Glomerular visceral epithelial cell (primary cell): Measurements from ENCODE around the gene HEMK1.
A peak's percentile ranks its signal among the peaks of the same experiment; 100 is the strongest.

ENCODE experiments used
- DNase-seq: peaks from one replicate; pipeline ENCODE4 v3.0.0-alpha.2; 2016; ENCODE audit errors: extremely low spot score

HEMK1 gene

DNA sequence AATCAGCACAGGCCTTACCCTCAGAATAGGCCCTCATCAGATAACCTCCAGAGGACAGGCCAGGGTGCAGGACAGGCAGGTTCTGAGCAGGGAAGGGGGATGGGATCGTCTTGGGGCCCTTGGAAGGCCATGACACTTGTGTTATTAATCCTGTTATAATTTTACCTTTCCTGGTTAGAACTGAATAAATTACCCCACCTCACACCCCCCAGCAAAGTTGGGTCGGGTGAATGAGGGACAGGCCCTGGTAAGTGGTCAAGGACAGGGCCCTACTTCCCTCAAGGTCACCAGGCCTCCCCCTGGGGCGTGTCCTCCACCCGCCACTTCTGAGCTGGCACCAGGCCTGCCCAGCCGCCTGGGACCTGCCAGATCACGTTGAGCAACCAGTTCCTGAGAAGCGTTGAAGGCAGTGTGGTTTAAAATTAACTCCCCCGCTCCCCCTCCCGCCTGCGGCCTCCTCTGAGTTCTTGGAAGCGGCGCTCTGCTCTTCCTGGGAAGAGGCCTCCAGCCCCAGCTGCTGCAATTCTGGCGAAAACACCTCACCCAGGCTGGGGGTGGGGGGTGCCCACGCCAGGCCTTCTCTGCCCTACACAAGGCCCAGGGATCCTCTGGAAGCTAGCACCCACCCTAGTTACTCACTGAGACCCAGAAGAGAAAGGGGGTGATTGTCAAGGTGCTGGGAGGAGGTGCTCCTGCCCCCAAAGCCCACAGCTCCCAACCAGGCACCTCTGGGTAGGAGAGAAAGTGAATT lies 31.7 kb downstream of the HEMK1 start:
- peak; percentile 97 for DNase-seq

DNA sequence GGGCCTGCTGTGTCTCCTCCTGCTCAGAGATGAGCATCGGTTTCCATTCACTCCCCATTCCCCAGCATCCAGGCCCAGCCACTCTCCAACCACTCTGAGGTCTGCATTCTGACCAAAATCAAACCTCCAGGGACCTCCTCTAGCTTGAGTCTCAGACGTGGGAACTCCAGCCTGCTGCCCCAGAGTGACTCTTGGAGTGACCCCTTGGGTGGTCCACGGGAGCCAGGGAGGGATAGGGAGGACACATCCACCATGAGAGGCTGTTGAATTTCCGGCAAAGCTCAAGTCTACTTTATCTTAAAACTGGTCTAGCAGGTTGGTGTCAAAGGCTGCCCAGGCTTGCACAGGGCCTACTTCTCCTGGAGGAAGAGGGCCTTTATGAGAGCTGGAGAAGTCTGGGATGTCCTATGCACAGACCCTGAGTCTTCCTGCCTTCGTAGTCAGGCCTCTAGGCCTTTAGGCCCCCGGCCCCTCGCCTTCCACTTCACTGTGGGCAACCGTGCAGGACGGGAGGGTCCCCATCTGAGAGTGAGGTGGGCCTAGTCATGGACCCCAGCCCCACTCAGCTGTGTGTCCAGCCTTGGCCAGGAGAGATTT lies 33.4 kb downstream of the HEMK1 start:
- DNase-seq = no peak

DNA sequence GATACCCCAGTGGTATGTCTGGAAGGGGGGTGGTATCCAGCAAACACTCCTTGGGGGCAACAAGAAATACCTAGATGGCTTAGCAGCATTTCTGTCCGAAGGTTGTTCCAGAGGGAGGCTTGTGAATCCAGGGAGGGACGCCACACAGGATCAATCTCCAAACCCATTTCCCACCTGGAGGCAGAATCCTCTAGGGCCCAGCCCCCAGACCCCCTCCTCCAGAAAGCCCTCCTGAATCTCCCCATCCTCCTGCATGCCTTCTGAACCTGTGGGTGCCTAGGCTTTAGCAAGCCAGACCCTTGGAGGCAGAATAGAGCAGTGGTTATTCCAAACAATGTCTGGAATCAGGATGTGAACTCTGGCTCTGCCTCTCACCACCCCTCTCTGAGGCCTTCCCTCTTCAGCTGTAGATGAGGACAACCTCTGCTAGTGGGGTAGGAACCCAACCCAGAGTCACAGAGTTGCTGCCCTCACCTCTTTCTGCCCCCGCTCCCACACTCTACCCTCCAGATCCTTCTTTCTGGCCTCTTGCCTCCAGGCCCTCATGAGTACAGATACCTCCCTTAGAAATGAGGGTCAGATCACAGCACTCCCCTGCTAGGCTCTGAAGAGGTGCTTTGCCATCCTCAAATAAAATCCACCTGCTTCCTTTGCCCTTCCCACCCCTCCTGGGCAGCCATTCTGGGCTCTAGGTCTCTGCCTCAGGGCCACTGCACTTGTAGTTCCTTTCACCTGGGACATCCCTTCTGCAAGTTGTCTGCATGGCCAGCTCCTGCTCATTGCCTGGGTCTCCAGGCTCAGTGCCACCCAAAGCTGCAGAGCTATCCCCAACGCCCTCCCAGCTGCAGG lies 34.2 kb downstream of the HEMK1 start:
- no peak for DNase-seq

DNA sequence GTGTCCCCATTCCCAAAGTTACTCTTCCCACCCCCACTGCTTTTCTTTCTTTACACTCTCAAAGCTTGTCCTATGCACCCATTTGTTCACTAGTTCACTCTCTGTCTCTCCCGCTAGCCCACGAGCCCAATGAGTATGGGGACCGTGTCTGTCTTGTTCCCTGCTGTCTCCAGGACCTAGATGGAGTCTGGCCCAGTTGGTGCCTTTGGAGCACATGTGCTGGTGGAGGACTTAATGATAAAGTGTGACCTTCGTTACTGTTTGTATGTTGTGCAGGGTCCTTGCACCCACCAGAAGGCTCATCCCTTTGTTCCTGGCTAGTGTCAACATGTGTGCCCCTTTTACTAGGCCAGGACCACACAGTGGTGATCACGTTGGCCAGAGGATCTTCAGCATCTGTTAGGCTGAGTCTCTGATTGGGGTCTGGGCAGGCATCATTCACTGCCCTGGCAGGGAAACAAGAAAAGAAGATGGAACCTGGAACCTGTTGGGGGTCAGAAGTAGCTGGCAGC lies 34.8 kb downstream of the HEMK1 start:
- DNase-seq = no peak

DNA sequence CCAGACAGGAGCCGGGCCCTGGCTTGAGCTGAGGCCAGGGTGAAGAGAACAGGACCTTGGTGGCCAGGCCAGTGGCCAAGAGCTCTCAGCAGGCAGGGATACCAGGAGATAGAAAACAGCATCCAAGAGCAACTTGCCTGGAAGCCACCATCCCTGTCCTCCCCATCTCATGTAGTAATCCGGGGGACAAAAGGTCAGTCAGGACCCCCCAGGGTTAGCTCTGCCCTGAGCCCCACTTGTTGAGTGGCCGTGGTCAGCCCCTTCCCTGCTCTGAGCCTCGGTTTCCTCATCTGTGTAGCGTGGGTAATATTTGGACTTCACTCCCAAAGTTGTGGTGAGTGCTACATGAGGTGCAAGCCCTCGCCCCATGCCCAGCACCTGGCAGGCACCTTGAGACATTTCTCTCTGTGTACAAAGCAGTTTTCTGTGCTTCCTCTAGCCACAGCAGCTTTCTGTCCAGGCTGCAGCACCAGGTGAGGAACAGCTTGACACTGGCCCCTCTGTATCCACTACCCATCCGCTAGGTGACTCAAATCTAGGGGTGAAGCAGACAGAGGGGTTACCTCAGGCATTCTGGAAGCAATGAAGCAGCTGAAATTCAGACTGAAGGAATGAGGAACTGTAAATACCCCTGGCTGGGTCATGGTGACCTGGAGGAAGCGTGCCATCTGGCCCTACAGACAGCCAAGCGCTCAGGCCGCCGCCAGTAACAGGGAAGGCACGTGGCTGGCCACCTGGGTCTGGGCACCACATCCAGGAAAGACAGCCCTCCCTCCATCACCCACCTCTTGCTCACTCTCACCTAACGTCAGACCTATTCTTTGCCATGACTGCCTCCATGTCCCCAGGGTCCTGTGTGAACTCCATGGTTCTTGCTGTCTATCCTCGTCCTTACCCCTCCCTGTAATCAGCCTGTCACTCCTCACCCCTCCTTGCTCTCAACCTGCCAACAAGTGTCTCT lies 35.6 kb downstream of the HEMK1 start:
- no peak for DNase-seq

DNA sequence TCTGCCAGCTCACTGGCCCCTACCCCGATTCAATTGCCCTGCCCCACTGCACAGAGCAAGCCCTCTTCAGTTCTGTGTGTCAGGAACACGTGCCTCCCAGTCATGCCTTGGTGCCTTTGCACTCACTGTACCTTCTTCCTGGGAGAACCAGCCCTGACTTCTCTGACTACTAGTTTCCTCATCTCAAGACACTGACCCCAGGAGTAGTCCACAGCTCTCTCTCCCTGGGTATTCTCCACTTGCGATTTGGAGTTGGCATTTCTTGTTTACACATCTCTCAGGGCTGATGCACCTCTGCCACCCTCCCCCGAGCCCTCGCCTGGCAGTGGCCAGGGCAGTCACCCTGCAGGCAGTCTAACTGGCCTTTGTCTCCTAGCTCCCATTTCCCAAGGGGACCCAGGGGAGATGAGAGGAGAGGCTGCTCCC lies 36.6 kb downstream of the HEMK1 start:
- no peak for DNase-seq

DNA sequence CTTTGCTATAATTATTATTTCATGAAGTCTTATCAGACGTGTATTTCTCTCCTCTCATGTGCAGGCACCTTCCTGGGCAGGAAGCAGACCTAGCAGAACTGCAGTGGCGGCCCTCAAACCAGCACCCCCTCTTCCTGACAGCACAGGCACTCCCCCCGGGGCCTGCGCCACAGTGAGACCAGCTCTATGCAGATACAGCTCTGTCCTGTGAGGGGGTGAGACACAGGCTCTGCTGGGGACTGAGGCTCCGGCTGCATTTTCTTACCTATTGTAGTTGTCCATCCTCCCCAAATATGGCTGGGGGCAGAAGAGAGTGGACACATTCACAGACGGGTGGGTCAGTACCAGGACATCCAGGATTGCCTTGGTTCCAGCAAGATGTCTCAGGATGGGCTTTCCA lies 37.3 kb downstream of the HEMK1 start:
- no peak for DNase-seq

DNA sequence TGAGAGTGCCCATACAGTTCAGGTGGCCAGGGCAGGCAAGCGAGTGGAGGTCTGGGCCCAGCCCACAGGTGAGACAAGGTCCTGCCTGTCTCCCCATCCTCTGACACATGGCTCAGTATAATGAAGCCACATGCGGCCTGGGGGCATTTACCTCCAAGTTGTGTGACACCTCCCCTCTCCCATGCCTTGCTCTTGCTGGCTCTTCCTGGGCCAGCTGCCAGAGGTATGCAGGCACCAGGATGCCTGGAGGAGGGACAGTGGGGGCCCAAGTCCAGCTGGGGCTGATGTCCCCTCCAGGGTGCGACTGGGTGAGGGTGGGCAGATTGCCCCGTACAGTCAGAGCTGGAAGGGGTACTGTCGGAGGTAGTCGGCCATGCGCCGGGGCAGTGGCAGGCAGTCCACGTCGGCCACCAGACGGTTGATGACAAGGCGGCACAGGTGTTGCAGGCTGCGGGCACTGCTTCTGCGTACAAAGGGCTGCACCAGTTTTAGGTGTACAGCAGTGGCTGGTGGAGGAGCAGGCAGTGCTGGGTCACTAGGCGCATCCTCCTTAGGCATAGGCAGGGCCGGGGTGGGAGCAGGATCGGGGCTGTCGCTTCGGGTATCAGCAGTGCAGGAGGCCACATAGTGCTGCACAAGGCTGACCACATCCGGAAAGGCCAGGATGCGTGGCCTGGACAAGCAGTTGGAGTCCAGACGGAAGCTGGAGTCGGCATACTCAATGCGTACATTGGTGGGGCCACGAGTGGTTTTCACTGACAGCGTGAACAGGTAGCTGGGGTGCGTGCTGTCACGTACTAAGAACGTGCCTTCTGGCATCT lies 38.2 kb downstream of the HEMK1 start:
- no peak for DNase-seq

DNA sequence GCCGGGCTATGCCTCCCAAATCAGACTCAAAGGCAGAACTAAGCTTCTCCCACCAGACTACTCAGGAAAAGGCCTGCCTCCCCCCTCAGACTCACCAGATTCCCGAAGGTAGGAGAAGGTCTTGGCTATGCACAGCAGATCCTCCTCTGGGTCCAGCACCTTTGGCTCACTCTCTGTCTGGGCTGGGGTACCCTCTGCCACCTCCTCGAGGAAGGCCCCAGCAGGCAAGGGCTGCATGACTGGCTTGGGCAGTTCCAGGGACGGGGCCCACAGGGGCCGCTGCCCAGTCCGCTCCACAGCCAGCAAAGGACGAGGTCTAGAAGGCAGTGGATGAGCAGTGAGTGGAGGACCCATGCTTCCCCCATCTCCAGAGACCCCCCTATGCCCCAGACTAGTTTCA lies 39.0 kb downstream of the HEMK1 start:
- DNase-seq = no peak

DNA sequence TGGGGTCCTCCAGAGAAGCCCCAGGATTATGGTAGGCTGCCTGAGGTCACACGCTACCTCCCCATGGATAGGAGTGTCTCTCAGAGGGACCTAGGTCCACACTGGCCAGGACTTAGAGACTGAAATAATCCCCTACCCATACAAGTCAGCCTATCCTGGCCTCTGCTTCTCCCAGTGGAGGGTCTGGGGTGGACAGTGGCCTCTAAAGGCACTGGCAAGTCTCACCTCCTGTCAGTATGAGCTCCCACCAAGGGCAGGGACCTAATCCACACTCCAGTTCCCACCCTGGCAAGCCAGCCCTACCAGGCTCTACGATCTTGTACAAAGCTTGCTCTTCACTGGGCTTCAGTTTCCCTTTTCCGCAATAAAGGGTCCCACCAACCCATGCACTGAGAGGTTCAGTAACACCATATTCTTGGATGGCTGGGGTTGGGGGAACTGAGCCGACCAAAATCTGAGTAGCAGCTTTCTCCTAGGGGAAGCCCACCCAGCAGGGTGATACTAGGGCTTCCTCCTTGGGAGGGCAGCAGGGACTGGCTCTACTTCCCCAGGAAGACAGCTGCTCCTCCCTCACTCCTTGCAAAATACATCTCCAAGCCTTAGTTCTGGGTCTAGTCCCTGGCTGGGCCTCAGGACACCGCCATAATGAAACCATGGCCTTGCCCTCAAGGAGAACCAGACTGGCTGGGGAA lies 39.9 kb downstream of the HEMK1 start:
- DNase-seq = no peak

DNA sequence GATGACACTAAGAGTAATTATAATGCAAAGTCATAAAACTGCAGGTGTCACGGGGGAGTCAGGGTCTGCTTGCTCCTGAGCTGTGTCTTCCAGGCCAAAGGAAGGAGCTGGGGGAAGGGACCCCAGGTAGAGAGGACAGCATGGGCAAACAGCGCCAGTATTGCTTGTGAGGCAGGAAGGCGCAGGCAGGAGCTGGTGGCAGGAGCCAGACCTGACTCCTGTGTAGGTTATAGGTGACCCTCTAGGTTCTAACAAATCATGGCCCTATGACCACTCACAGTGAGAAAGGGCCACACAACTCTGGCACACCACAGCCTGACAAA lies 40.4 kb downstream of the HEMK1 start:
- no peak for DNase-seq

DNA sequence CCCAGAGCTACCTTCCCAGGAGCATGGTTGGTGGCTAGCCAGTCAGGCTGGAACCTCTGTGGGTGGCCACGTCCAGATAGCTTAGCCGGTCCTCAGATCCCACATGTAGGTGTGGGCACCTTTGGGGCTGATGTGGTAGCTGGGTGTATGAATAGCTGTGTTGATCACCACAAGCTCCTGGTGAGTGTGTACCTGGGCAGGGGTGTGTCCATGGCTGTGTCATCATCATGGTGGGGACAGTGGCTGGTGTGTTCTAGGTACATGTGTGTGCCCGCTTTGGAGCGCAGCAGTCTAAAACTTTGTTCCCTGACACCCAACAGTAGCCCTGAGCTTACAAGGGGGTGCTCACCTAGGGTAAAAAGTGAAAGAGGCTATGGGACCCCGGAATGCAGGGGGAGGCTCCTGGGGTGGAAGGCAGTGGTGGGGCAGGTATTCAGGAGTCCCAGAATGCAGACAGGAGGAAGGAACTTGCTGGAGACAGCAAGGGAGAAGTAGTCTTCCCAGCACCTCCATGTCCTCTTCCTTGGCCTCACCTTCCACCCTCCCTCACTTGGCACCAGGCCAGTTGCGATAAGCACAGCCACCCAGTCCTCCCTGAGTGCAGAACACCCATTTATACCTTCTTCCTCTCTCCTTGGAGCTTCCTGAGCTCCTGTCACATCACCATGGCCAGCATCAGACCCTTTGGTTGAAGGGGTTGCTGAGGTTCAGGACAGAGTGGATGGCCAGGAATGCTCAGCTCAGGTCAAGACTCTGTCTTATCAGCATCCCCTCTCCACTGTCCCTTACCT lies 41.1 kb downstream of the HEMK1 start:
- DNase-seq = no peak

DNA sequence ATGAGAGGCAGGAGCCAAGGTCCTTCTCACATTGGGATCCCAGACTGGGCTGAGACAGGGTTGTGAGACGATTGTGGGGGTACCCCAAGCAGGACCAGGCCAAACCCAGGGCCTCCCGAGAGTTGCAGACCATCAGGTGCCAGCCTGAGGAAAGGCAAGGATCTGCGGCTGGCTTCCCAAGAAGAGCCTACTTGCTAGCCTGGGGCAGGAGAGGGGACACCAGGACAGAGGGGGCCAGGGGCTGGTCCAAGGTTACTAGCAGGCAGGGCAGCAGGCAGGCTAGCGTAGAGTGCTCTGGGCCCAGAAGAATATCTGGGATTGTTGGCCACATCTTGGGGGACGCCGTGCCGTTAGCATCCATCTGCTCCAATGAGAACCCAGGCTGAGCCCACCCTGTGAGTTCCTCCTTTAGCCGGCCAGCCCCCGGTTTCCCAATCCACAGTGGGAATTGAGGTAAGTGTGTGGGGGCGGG lies 41.7 kb downstream of the HEMK1 start:
- DNase-seq = no peak

DNA sequence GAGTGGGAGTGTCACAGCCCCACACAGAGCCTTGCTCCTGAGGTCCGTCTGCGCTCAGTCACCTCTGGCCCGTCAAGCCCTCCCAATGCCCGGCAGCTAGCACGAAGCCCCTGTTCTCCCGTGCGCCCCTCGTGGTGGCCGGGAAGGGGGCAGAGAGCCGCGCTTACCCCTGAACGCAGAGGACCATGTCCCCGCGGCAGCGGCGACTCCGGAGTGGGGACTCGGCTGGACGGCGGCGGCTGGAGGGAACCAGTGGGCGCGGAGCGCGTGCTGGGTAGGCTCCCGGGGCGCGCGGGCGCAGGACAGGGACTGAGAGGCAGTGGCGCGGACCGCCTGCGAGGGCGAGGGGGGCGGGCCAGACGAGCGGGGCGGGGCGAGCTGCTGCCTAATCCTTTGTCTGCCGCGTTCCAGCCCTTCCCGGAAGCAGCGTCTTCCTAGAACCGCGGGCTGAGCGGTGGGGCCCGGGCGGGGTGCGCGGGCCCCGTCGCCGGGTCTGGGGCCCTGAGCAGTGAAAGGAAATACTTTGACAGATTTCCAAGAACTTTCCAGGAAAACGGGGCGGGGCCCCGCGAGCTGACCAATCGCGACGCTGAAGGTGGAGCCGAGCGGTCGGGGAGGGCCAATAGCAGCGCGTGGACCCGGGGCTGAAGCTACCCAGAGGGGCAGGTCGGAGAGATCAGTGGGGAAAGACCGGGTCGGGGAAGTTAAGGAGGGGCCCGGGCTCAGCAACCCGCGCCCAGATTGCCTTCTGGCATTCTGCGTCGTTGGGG lies 42.3 kb downstream of the HEMK1 start, which contains the start of gene CISH:
TSS of gene CISH (minus strand) at position 311 of the 770 bp plus-strand sequence. CDS start at position 187, 124 bp downstream.
- peak; percentile 93 for DNase-seq

DNA sequence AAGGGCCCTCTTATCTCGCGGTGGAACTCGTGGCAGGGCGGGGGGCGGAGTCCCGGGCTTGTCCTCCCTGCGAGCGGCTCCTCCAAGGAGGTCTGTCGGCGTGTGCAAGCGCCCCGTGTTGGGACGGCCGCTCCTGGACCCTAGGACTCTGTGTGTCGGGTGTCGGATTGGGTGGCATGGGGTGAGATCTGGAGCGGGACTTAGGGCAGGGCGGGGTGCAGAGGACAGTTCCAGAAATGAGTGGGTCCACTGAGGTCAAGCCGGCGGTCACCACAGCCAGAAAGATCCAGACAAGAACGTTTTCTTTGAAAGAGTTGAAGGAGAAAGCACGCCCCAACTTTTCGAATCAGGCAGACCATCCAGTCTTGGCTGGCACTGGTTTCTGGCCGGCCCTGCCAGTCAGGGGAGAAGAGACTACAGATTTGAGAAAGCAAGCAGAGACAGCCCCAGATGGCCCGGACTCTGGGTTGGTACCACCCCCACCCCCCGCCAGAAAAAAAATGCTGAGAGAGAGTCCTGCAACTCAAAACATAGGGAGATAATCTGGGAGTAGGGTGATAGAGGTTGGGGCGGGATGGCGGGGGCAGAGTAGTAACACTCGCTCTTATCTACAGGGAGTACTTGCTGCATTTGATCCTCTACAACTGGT lies 43.0 kb downstream of the HEMK1 start:
- no peak for DNase-seq

DNA sequence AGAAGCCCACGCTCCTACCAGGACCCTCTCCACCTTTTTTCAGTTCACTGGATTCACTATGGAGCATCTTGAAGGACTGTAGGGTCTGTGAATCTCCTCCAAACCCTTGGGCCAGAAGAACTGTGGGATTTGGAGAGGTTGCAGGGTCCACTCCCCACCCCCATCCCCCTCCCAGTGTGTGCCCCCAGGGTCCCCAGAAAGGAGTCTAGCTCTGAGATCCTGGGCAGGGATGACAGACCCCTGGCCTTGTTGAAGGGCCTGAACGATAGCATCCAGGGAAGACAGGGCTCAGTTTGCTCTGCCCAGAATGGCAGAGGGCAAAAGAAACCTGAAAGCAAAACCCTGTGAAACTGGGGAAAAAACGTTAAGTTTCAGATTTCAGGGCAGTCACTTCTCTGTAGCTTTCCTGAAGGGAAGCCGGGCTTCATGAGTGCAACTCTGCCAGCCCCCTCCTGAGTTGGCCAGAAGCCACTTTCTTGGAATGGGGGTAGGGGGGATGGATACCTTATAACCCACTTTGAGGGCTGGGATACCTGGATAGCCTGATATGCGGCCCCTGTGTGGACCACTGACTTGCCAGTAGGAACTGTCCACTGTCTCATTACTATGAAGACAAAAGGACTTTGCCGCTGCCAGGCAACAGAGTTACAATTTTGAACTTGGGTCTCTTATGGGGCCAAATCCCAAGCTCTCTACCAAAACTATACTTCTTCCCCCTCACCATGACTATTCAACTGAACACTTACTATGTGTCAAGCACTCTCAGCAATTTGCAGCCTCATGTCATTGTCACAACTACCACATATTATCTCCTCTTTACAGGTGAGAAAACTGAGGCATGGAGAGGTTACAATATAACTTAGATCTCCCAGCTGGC lies 43.9 kb downstream of the HEMK1 start:
- DNase-seq = no peak

DNA sequence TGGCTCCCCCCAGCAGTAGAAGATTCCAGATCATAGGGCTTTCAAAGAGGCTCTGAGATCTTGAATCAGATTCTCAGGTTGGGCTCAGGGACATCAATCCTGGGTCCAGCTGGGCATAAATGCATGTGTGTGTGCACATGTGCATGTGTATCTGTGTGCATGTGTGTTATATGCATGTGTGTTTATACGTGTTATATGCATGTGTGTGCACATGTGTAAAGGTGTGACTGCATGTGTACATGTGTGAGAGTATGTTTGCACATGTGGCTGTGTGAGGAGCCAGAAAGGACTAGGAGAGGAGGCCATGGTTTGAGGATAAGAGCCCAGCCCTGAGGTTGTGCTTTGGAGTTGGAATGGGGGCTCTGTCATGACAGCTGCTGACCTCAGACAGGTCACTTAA lies 45.9 kb downstream of the HEMK1 start:
- DNase-seq = no peak
